ENCODE measurements around the gene PHF13.

DNA sequence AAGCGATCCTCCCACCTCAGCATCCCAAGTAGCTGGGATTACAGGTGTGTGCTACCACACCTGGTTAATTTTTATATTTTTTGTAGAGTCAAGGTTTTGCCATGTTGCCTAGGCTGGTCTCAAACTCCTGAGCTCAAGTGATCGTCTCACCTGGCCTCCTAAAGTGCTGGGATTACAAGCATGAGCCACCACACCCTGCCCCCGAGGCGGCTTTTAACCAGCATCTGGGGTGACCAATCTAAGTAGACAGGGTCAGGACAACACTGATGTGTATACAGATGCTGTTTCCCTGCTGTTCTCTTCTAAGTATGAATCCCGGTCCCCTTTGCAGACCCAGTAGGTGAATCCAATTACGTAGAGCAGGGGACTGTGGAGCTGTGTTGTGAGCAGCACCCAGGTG is 35.0 kb downstream of the PHF13 start:
- TF ChIP-seq, protein P1, sequence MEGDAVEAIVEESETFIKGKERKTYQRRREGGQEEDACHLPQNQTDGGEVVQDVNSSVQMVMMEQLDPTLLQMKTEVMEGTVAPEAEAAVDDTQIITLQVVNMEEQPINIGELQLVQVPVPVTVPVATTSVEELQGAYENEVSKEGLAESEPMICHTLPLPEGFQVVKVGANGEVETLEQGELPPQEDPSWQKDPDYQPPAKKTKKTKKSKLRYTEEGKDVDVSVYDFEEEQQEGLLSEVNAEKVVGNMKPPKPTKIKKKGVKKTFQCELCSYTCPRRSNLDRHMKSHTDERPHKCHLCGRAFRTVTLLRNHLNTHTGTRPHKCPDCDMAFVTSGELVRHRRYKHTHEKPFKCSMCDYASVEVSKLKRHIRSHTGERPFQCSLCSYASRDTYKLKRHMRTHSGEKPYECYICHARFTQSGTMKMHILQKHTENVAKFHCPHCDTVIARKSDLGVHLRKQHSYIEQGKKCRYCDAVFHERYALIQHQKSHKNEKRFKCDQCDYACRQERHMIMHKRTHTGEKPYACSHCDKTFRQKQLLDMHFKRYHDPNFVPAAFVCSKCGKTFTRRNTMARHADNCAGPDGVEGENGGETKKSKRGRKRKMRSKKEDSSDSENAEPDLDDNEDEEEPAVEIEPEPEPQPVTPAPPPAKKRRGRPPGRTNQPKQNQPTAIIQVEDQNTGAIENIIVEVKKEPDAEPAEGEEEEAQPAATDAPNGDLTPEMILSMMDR (IDR thresholded peaks at IDR 0.05) = no peak
- no peak for TF ChIP-seq POLR2A (IDR thresholded peaks at IDR 0.05)

Data from prostate gland (tissue), 2 donors.